Uterus (tissue), 2 donors: ENCODE data around the gene TMEM233.

Source experiments
- POLR2A ChIP-seq, 2 donors: fragments of 450-650 bp; IDR thresholded peaks; one replicate each; pipeline ENCODE4 v1.6.1; 2016; ENCODE audit warnings: antibody characterized with exemption in 2 of 2, mild to moderate bottlenecking in 1 of 2, moderate library complexity in 1 of 2
- TF ChIP-seq, protein P1 (sequence below), 4 experiments: fragments of 200-600 bp in 2 of 4; fragments of 450-650 bp in 2 of 4; sonication (generic) in 2 of 4; IDR thresholded peaks; one replicate each; pipeline ENCODE4 v1.5.1; 2016 to 2019; ENCODE audit warnings: antibody characterized with exemption in 4 of 4, mild to moderate bottlenecking in 2 of 4, moderate library complexity in 1 of 4

DNA sequence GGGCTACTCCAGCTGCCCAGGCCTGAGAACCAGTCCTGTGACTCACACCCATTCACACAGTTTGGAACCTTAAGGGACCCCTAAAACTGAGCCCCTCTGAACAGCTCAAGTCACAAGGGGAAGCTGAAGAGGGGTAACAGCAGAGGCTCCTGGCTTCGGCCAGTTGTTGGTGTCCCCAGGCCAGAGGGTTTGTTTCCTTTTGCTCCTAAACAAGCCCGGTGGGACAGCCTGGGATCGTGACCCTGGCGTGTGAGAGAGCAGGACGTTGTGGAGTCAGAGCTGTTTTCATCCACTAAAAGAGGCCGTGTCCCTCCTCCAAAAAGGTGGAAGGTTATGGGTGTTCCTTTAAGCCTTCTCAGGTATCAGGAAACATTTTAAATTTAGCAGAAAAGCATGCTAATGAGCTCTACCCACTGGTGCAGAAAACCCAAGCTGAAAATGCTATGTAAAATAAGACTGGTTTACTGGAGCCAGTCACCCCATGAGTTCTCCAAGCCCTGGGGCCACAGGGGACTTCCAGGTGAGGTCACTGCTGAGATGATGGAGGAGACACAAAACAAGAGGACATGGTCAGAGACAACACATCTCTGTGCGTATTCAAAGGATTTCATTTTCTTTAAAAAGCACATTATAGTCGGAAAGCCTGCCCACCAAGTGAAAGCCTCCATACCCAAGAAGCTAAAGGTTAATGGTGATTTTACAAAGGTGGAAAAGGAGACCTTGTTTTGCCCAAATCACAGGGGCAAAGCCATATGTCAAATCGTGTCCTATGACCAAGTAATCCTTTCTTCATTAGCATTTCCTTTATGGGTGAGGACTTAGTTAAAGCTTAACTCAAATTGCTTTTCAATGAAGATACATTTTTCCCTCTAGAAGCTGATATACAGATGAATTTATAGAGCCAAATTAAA lies 88.4 kb downstream of the TMEM233 start:
- TF ChIP-seq, protein P1, sequence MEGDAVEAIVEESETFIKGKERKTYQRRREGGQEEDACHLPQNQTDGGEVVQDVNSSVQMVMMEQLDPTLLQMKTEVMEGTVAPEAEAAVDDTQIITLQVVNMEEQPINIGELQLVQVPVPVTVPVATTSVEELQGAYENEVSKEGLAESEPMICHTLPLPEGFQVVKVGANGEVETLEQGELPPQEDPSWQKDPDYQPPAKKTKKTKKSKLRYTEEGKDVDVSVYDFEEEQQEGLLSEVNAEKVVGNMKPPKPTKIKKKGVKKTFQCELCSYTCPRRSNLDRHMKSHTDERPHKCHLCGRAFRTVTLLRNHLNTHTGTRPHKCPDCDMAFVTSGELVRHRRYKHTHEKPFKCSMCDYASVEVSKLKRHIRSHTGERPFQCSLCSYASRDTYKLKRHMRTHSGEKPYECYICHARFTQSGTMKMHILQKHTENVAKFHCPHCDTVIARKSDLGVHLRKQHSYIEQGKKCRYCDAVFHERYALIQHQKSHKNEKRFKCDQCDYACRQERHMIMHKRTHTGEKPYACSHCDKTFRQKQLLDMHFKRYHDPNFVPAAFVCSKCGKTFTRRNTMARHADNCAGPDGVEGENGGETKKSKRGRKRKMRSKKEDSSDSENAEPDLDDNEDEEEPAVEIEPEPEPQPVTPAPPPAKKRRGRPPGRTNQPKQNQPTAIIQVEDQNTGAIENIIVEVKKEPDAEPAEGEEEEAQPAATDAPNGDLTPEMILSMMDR (IDR thresholded peaks at IDR 0.05): no peak
- TF ChIP-seq POLR2A (IDR thresholded peaks at IDR 0.05): no peak
